Activated naive CD8-positive, alpha-beta T cell treated with anti-CD3 and anti-CD28 coated beads, Interleukin-2, amount 10 ng/mL, durations not matched to agents 7 days and 5 days (primary cell): ENCODE results near the gene ALCAM. TPM values are rescaled to one million over a fixed set of nuclear protein-coding genes. Genes with fewer than 3 reads are reported as not detected.

Experiments
- ATAC-seq: fragments of 150-1000 bp; cut with Tn5 transposase; one replicate; pipeline ENCODE4 v1.10.0; 2021; ENCODE audit warnings: low read depth, moderate library complexity
- POLR2A ChIA-PET: fragments of 350-600 bp; sonication (Branson Sonifier 250); formaldehyde crosslinking; loops from one replicate; lab custom pipeline; 2021; ENCODE audit warnings: antibody characterized with exemption; lab: Charles Lee
- DNase-seq: peaks from one replicate; pipeline ENCODE4 v3.0.0; 2021
- H3K27ac Mint-ChIP-seq: one replicate; pipeline ENCODE4 v1.8.0; 2022; ENCODE audit warnings: mild to moderate bottlenecking, mixed read lengths
- H3K27me3 Mint-ChIP-seq: one replicate; pipeline ENCODE4 v1.8.0; 2022; ENCODE audit warnings: mild to moderate bottlenecking, moderate library complexity, mixed read lengths
- H3K36me3 Mint-ChIP-seq: one replicate; pipeline ENCODE4 v1.8.0; 2021; ENCODE audit warnings: mild to moderate bottlenecking, mixed read lengths
- H3K4me1 Mint-ChIP-seq: one replicate; pipeline ENCODE4 v1.8.0; 2021; ENCODE audit warnings: mixed read lengths
- H3K4me3 Mint-ChIP-seq: one replicate; pipeline ENCODE4 v1.8.0; 2022; ENCODE audit warnings: mild to moderate bottlenecking, moderate library complexity, mixed read lengths
- H3K9me3 Mint-ChIP-seq: one replicate; pipeline ENCODE4 v1.8.0; 2021; ENCODE audit warnings: mixed read lengths
- total RNA-seq, 2 experiments: library from RNA; stranded (reverse); gene quantifications; one replicate each; pipeline ENCODE4 v1.2.3, GENCODE V29; 2021

ALCAM gene
- total RNA-seq, 2 experiments from 2014 or later, result 8.1 to 8.2 TPM

DNA sequence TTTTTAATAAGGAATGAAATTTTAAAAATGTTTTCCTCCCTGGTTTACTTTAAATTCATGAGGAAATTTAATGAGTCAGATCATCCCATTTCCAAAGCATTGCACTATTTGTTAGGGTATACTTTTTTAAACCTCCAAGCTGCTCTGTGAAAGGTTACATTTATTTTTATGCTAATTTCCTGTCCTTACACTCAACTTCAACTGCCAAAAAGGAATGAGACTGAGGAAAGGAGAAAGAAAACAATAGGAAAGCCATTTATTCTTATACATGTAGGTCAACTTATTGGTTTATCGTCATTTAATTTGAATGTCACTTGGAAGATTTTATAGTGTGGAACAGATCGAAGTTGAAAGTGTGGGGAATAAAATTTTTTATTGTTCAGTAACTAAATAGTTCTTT lies 104.1 kb downstream of the ALCAM start:
- ATAC-seq (no peak), DNase-seq (no peak)
- H3K9me3 Mint-ChIP-seq, result no peaks in the 10 kb centered on the region
- no peaks in the 10 kb centered on the region for H3K27me3 Mint-ChIP-seq
- H3K4me3 Mint-ChIP-seq, result no peak overlapping the region
- H3K36me3 Mint-ChIP-seq, result no peaks in the 10 kb centered on the region
- H3K27ac Mint-ChIP-seq, result no peak overlapping the region
- H3K4me1 Mint-ChIP-seq, result peaks cover 1% of the 10 kb centered on the region
- POLR2A ChIA-PET, result no interaction called here

GRCh38 chr3:105473521-105474223 lies 107.0 kb downstream of the ALCAM start:
- Mint-ChIP-seq H3K4me3 (no peak overlapping the region), H3K27me3 (no peaks in the 10 kb centered on the region), H3K36me3 (peaks cover 2% of the 10 kb centered on the region), H3K9me3 (peaks cover 4% of the 10 kb centered on the region), H3K4me1 (peaks cover 1% of the 10 kb centered on the region), H3K27ac (no peak overlapping the region)
- DNase-seq (no peak), ATAC-seq (no peak)
- POLR2A ChIA-PET, result no interaction called here

DNA sequence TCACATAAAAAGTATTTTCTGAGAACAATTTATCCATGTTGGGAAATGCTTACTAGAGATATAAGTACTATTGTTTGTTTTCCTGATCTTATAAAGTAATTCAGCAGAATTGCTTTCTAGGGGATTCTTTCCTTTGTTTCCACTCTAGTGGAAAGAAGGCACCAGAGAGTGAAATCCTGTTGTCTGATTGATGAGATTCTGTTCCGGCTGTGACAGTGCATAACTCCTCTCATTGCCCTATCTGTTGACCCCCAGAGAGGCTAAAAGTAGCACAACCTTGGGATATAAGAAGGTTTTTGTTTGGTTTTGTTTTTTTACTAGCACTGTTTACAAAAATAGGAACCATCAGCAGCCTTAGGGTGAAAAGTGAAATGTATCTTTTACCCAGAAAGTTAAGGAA lies 114.1 kb downstream of the ALCAM start:
- H3K27ac Mint-ChIP-seq, result no peak overlapping the region
- no peaks in the 10 kb centered on the region for H3K4me1 Mint-ChIP-seq
- ATAC-seq (no peak), DNase-seq (no peak)
- POLR2A ChIA-PET, result no interaction called here
- H3K36me3 Mint-ChIP-seq, result peaks cover 2% of the 10 kb centered on the region
- peaks cover 4% of the 10 kb centered on the region for H3K9me3 Mint-ChIP-seq
- no peak overlapping the region for H3K4me3 Mint-ChIP-seq
- no peaks in the 10 kb centered on the region for H3K27me3 Mint-ChIP-seq

GRCh38 chr3:105483476-105483875 lies 116.8 kb downstream of the ALCAM start:
- H3K4me1 Mint-ChIP-seq, result no peaks in the 10 kb centered on the region
- H3K27ac Mint-ChIP-seq, result no peak overlapping the region
- POLR2A ChIA-PET, result no interaction called here
- ATAC-seq (no peak), DNase-seq (no peak)
- peaks cover 1% of the 10 kb centered on the region for H3K36me3 Mint-ChIP-seq
- no peaks in the 10 kb centered on the region for H3K27me3 Mint-ChIP-seq
- no peak overlapping the region for H3K4me3 Mint-ChIP-seq
- peaks cover 4% of the 10 kb centered on the region for H3K9me3 Mint-ChIP-seq

- Mint-ChIP-seq H3K27ac (no peak overlapping the region), H3K4me3 (no peak overlapping the region), H3K9me3 (peaks cover 13% of the 10 kb centered on the region), H3K36me3 (peaks cover 7% of the 10 kb centered on the region), H3K27me3 (no peaks in the 10 kb centered on the region), H3K4me1 (no peaks in the 10 kb centered on the region)
- POLR2A ChIA-PET, result no interaction called here
- no peak for DNase-seq
- no peak for ATAC-seq
Measured at GRCh38 chr3:105490045-105490444, 123.3 kb downstream of the ALCAM start.

- H3K9me3 Mint-ChIP-seq, result peaks cover 9% of the 10 kb centered on the region
- ATAC-seq, result no peak
- H3K27me3 Mint-ChIP-seq, result no peaks in the 10 kb centered on the region
- H3K4me3 Mint-ChIP-seq, result no peak overlapping the region
- POLR2A ChIA-PET, result no interaction called here
- DNase-seq, result no peak
- peaks cover 7% of the 10 kb centered on the region for H3K36me3 Mint-ChIP-seq
- no peaks in the 10 kb centered on the region for H3K4me1 Mint-ChIP-seq
- H3K27ac Mint-ChIP-seq, result no peak overlapping the region
Measured at GRCh38 chr3:105493305-105493892, 126.7 kb downstream of the ALCAM start.

DNA sequence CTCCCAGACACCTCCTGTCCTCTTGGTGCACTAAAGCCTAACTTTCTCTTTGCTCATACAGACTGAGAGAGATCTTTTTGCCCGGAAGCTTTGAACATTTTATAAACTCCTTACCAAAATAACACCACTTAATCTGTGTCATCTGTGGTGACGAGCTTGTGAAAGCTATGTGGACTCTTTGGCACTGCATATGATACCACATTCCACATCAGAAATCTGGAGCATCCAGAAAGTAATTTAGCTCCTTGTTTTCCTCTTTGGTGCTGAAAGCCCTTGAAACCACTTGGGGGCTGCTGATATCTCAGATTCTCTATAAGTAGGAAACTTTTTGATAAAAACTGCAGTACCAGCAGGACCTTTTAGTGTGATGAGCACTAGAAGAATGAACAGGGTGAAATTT lies 128.3 kb downstream of the ALCAM start:
- H3K27me3 Mint-ChIP-seq, result no peaks in the 10 kb centered on the region
- no peaks in the 10 kb centered on the region for H3K4me1 Mint-ChIP-seq
- ATAC-seq (no peak), DNase-seq (no peak)
- POLR2A ChIA-PET, result no interaction called here
- H3K9me3 Mint-ChIP-seq, result peaks cover 3% of the 10 kb centered on the region
- no peak overlapping the region for H3K4me3 Mint-ChIP-seq
- no peak overlapping the region for H3K27ac Mint-ChIP-seq
- peaks cover 7% of the 10 kb centered on the region for H3K36me3 Mint-ChIP-seq

GRCh38 chr3:105496343-105496742 lies 129.6 kb downstream of the ALCAM start:
- no peaks in the 10 kb centered on the region for H3K4me1 Mint-ChIP-seq
- DNase-seq (no peak), ATAC-seq (no peak)
- peaks cover 5% of the 10 kb centered on the region for H3K36me3 Mint-ChIP-seq
- H3K9me3 Mint-ChIP-seq, result peaks cover 1% of the 10 kb centered on the region
- no peaks in the 10 kb centered on the region for H3K27me3 Mint-ChIP-seq
- POLR2A ChIA-PET, result no interaction called here
- no peak overlapping the region for H3K27ac Mint-ChIP-seq
- H3K4me3 Mint-ChIP-seq, result no peak overlapping the region

DNA sequence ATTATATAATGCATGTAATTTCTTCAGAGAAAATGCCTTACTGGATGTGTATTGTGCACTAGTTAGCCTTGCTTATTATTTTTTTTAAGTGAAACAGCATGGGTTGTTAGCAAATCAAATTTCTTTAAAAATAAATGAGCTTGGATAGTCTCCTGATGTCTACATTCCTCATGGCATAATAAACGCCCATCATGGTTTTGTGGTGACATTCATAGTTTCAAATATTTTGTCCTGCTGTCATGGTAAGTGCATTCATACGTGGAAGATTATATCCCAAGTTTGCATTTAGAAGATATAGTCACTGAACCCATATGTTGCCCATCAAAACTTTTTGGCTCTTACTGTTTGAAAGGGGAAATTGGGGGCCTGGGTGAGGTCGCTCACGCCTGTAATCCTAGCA lies 130.7 kb downstream of the ALCAM start:
- no peaks in the 10 kb centered on the region for H3K27me3 Mint-ChIP-seq
- H3K27ac Mint-ChIP-seq, result no peak overlapping the region
- ATAC-seq (no peak), DNase-seq (no peak)
- POLR2A ChIA-PET, result no interaction called here
- no peaks in the 10 kb centered on the region for H3K4me1 Mint-ChIP-seq
- no peaks in the 10 kb centered on the region for H3K9me3 Mint-ChIP-seq
- H3K4me3 Mint-ChIP-seq, result no peak overlapping the region
- peaks cover 1% of the 10 kb centered on the region for H3K36me3 Mint-ChIP-seq

DNA sequence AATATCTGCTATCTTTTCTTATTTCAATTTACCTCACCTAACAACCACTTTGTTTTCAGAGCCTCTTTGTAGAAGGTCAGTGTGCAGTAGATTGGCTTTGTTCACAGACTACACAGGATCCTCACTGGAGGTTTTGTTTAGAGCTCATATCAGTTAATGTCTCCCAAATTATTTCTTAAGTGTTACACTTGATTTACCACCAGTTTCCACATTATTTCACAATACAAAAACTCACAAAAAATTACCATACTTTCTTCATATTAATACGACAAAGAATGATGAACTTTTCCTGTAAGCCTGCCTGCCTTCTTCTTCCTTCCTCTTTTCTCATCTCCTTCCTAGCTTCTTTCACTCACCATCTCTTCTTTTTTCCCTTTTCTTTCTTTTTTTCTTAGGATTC lies 133.3 kb downstream of the ALCAM start:
- DNase-seq (no peak), ATAC-seq (no peak)
- no peak overlapping the region for H3K27ac Mint-ChIP-seq
- H3K4me3 Mint-ChIP-seq, result no peak overlapping the region
- no peaks in the 10 kb centered on the region for H3K27me3 Mint-ChIP-seq
- H3K9me3 Mint-ChIP-seq, result no peaks in the 10 kb centered on the region
- POLR2A ChIA-PET, result no interaction called here
- no peaks in the 10 kb centered on the region for H3K4me1 Mint-ChIP-seq
- H3K36me3 Mint-ChIP-seq, result peaks cover 1% of the 10 kb centered on the region

DNA sequence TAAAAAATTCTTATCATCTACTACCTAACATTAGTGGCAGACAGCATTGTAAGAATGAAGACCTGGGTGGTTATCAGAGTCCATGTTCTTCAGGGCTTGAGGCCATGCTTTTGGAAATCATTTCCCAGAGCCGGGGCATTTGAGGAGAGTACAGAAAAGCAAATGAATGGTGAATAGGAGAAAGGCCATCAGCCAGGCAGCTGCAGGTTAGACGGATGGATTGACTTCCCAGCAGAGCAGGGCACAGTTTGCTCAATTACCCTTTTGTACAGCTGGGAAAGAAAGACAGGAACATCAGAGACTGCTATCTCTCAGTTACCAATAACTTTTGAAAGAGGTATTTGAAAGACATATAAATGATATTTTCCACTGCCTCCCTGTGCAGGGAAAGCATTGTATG lies 135.6 kb downstream of the ALCAM start:
- no peak for ATAC-seq
- POLR2A ChIA-PET, result no interaction called here
- Mint-ChIP-seq H3K4me1 (no peaks in the 10 kb centered on the region), H3K27ac (no peak overlapping the region), H3K9me3 (no peaks in the 10 kb centered on the region), H3K4me3 (no peak overlapping the region), H3K27me3 (no peaks in the 10 kb centered on the region), H3K36me3 (no peaks in the 10 kb centered on the region)
- no peak for DNase-seq

DNA sequence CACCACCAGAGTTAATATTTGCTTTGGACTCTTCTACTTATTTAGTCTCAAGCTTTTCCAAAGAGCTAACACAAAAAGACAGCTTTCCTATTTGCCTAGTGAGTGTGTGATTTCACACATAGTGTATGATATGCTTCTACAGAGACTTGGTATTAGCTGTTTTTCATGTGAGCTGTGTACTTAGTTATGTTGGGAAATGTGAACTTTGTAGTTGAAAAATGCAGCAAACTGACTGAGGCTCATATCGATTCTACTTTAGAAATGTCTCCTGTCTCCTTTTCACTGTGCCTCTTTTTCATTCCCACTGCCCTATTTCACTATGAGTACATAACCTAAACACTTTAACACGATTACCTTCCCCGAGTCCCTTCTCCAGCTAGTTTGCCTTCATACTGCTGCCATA lies 136.5 kb downstream of the ALCAM start:
- Mint-ChIP-seq H3K27me3 (no peaks in the 10 kb centered on the region), H3K9me3 (no peaks in the 10 kb centered on the region), H3K27ac (no peak overlapping the region), H3K4me3 (no peak overlapping the region), H3K4me1 (no peaks in the 10 kb centered on the region), H3K36me3 (no peaks in the 10 kb centered on the region)
- POLR2A ChIA-PET, result no interaction called here
- ATAC-seq (no peak), DNase-seq (no peak)

GRCh38 chr3:105504440-105504951 lies 137.8 kb downstream of the ALCAM start:
- no peak overlapping the region for H3K27ac Mint-ChIP-seq
- H3K27me3 Mint-ChIP-seq, result no peaks in the 10 kb centered on the region
- no peak for ATAC-seq
- POLR2A ChIA-PET, result no interaction called here
- H3K4me1 Mint-ChIP-seq, result no peaks in the 10 kb centered on the region
- no peaks in the 10 kb centered on the region for H3K36me3 Mint-ChIP-seq
- no peak for DNase-seq
- no peaks in the 10 kb centered on the region for H3K9me3 Mint-ChIP-seq
- H3K4me3 Mint-ChIP-seq, result no peak overlapping the region

DNA sequence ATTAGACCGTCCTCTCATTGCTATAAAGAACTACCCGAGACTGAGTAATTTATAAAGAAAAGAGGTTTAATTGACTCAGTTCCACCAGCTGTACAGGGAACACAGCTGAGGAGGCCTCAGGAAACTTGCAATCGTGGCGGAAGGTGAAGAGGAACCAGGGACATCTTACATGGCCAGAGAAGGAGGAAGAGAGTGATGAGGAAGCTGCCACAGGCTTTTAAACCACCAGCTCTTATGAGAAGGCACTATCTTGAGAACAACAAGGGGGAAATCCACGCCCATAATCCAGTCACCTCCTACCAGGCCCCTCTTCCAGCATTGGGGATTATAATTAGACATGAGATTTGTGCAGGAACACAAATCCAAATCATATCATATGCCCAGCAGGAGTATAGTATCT lies 138.5 kb downstream of the ALCAM start:
- ATAC-seq (no peak), DNase-seq (no peak)
- H3K27me3 Mint-ChIP-seq, result no peaks in the 10 kb centered on the region
- no peak overlapping the region for H3K27ac Mint-ChIP-seq
- POLR2A ChIA-PET, result no interaction called here
- no peaks in the 10 kb centered on the region for H3K4me1 Mint-ChIP-seq
- no peak overlapping the region for H3K4me3 Mint-ChIP-seq
- no peaks in the 10 kb centered on the region for H3K9me3 Mint-ChIP-seq
- no peaks in the 10 kb centered on the region for H3K36me3 Mint-ChIP-seq
